GM21737 (cell line): ENCODE data around the gene FLNA.

Experiments
- ATAC-seq: cut with Tn5 transposase; IDR thresholded peaks from one replicate; pipeline ENCODE4 v1.9.1; 2021; ENCODE audit warnings: mild to moderate bottlenecking, moderate library complexity; ENCODE audit not compliant: unreplicated experiment

The FLNA gene

GRCh38 chrX:154376774-154377173 is 2.3 kb upstream of the FLNA start:
- ATAC-seq = no peak

GRCh38 chrX:154375156-154375504 is 696 bp upstream of the FLNA start:
- ATAC-seq = no peak

DNA sequence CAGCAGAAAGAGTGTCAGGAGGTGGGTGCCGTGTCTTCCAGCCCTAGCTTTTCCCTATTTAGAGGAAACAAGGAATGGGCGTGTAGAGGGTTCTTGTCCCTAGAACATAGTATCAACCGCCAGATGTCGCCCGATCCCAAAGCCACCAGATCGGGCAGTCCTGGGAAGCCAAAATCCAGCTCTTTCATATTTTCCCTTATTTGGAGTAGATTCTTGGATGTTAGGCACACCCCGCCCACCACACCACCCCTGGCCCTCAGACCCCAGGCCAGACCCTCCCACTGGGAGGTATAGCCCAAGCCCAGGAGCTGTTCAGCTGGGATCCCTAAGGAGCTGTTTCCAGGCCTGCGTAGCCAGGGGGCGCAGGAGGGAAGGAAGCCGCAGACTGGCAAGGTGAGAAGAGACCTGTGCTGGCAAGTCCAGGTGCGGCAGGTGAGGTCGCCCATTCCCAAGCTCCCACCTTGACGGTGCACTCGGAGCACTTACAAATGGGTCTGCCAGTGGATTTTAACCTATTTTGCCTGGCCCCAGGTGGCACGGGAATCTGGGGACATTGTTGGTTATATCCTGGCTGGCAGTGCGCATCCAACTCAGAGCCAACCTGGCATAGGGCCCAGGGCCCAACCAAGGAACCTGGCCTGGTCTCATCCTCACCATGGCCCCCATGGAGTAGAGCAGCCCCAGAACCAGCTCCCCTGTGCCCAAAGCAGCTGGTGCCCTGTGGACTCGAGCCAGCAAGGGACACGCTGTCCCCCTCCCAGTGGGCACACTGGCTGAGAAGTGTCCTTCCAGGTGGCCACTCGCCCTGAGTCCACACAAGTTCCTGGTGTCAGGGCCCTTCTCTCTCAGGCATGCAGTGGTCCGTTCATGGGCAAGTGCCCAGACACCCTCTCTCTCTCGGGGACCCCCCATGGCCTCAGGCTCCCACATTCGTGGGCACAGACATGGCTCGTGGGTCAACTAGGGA is 811 bp downstream of the FLNA start:
- ATAC-seq = no peak

GRCh38 chrX:154372612-154373022 is 1.8 kb downstream of the FLNA start:
- ATAC-seq = no peak

DNA sequence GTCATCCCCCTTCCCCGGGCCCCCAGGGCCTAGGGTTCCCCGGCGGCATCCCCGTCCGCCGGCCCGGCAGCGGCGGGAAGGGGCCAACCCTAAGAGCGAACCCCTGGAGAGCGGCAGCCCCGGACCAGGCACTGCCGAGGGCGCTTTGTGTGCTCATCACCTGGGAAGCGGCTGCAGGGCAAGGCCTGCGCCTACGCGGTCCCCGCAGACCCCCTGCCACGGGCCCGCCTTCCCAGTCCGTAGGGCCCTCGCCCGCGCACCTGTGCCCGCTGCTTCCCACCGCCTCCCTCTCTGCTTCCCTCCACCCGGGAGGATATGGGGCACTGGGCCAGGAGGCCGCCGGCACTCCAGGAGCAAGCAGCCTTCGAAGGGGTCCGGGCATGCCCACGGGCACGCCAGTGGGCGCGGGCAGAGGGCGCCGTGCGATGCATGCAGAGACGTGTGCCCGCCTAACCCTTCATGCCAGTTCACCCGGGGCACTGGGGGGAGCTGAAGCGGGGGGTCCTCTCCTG is 2.6 kb downstream of the FLNA start:
- no peak for ATAC-seq

DNA sequence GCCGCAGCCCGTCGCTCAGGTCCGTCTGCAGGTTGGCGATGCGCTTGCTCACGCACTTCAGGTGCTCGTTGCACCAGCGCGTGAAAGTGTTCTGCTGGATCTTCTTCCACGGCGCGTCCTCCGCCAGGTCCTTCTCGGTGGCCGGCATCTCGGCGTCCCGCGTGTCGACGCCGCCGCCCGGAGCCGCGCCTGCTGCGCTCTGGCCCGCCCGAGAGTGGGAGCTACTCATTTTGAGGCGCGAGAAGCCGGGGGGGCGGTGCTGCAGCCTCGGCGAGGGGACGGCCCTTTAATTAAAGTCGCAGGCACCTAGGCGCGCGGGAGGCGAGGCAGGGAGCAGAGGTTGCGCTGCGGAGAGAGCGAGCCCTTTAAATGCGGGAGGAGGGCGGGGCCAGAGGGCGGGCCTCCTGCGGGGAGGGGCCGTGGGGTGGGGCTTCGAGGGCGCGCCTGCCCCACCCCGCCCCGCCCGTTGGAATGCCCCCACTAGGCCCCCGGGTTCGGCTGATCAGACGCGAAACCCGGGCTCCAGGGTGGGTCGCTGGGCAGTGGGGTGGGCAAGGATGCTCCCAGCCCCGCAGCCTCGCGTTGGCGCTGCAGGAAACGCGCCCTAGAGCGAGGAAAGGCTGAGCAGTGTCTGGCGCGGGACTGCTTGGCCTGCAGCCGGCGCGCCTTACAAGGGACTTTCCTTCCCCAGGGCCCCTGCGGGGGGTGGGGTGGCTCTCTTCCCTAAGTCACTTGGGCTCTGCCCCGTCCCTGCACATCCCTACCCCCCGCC is 3.2 kb downstream of the FLNA start:
- ATAC-seq = peak; percentile 63

GRCh38 chrX:154370300-154371016 is 4.0 kb downstream of the FLNA start:
- ATAC-seq = no peak

GRCh38 chrX:154369449-154370299 is 4.8 kb downstream of the FLNA start:
- no peak for ATAC-seq

GRCh38 chrX:154368630-154369448 is 5.6 kb downstream of the FLNA start:
- ATAC-seq = no peak

GRCh38 chrX:154367474-154368308 is 6.7 kb downstream of the FLNA start:
- ATAC-seq = no peak

GRCh38 chrX:154366666-154367055 is 7.8 kb downstream of the FLNA start:
- no peak for ATAC-seq

GRCh38 chrX:154365997-154366665 is 8.3 kb downstream of the FLNA start:
- ATAC-seq = no peak

GRCh38 chrX:154365052-154365600 is 9.3 kb downstream of the FLNA start:
- ATAC-seq = no peak

GRCh38 chrX:154363706-154364439 is 10.6 kb downstream of the FLNA start:
- ATAC-seq = no peak

GRCh38 chrX:154362085-154362742 is 12.2 kb downstream of the FLNA start:
- no peak for ATAC-seq

DNA sequence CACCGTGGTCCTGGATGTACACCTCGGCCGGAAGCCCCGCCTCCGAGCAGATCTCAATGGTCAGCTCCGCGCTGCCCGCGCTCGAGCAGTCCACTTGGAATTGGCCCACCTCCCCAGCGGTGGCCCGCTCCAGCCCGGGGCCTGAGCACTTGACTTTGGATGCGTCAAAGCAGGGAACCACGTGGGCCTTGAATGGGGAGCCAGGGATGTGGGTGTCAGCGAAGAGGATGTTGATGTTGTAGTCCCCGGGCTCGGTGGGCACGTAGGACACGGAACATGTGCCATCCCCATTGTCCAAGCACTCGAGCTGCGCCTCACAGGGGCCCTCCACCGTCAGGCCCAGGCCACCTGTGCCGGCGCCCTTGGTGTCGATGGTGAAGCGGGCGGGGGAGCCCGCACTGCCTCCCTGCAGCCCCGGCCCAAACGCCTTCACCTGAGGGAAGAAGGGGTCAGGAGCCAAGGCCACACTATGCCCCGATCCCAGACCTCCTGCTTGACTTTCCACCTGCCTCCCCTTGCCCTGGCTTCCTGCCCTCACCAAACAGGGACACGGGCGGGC is 14.2 kb downstream of the FLNA start:
- ATAC-seq = no peak
